ENCODE results near the gene PIANP. TPM values are rescaled to one million over a fixed set of nuclear protein-coding genes. Genes with fewer than 3 reads are reported as not detected.
A peak's percentile ranks its signal among the peaks of the same experiment; 100 is the strongest.

The PIANP gene
- polyA plus RNA-seq, 12 donors = 2.7 to 31.7 (median 4.5) TPM; not detected in 1

DNA sequence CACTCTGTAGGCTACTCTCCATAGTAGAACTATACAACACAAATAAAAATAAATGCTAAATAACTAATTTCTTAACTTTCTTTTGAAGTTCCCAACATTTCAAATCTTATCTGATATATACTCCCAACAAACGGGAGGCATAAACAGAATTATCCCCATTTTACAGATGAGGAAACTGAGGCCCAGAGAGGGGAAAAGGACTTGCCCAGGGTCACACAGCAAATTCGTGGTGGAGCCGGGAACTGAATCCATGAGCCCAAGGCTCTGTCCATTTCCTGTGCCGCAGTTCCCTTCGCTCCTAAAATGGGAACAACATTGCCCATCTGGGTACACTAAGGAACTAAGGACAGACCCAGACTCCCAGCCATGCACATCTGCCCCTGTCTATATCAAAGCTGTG is 23.7 kb downstream of the PIANP start:
- no peak for DNase-seq

DNA sequence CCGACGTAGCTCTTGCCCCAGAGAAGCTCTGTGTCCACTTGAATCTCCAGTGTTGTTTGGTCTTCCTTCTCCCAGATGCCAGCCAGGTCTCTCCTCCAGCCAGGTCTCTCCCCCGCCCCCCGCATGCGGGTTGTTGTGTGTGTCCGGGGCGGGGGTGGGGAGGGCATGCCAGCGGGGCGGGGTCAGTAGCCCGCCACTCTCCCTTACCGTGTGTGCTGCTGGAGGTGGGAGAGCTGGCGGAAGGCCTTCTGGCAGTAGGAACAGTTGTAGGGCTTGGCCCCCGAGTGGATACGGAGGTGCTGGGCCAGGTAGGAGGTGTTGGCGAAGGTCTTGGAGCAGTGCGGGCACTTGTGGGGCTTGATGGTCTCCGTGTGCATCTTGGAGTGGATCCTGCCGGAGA is 28.5 kb downstream of the PIANP start:
- no peak for DNase-seq

DNA sequence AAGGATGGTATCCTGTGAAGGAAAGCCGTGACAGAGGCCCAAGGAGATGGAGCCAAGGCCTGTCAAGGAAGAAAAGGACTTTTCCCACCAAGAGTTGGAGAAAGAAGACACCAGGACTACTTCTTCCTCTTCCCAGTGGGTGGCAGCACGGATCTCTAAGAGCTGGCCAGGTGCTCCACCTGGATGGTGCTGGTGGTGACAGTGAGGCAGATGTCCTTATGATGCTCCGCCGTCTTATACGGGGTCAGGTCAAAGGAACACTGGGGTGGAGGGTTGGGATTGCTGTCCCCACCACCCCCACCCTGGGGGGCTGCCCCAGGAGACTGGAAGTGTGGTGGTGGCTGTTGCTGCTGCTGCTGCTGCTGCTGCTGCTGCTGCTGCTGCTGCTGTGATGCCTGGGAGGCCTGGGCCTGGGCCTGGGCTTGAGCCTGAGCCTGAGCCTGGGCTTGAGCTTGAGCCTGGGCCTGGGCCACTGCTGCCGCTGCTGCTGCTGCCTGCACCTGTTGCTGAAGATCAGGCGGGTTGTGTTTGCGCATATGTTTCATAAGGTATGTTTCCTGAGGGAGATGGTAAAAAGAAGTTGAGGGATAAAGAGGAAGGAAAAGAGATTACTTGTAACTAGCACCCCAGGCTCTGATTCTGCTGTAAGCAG is 32.9 kb downstream of the PIANP start:
- no peak for DNase-seq

DNA sequence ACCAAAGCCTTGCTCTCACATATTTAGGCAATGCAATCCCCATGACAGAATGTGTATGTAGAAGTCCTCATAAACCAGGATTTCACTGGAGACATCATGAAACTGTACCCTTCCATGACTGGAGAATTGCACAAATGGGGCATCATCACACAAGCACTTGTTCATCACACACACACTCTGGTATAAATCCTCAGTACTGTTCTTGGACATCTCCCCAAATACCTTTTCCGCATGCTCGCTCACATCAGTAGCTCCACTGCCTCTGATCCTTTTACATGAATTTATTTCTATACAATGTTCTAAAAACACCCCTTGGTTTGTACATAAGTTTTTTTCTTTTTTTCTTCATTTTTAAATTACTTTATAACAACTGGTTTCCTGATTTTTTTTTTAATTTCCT is 34.4 kb downstream of the PIANP start:
- DNase-seq = no peak

DNA sequence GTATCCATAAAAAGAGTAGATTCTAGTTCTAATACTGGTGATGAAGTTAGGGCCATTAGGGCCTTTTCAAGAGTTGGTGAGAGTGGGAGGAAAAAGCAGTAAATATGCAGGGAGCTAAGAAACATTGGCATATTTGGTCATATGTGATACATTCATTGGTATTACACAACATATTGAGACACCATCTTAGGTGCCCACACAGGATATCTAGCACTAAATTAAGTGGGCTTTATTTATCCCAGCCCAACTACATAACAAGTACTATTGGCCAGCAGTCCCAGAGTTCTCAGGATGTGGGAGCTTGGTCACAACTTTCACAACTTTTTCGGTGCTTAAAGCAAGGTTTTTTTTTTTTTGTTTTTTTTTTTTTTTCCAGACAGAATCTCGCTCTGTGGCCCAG is 35.7 kb downstream of the PIANP start:
- DNase-seq = no peak

DNA sequence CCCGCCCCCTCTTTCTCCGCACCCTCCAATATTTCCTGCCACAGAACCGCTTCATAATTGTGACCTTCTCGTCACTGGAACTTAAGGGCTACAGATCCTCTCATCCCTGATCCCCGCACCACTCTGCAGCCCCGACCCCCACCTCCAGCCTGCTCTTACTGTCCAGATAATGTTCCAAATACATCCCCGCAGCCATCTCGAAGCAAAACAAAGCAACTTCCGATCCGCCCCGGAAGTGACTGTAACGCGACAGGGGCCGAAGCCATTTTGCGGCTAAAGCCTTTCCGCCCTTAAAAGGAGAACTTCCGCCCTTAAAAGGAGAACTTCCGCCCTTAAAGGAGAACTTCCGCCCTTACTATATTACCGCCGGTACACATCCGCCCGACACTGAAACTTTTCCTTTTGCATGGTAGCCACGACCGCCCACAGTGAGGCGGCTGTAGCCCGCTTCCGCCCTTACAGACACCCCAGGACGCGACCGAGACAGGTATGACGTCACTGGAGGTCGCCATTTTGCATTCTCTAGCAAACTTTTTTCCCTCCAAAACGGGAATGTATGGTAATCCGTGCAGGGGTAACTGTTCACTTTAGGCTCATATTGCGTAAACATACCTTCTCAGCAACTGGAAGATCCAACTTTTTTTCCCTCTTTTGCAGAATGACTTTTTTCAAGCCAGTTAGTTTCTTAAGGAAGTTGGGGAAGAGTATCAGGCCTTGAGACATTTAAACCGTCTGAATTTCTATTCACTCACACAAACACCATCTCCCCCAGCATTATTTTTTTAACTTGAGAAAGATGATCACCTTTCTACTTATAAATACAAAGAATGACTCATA is 37.5 kb downstream of the PIANP start, which contains the start of gene ING4:
ING4 (minus strand) TSS at position 214 of the 837 bp plus-strand sequence; CDS start at position 196, 18 bp downstream.
- DNase-seq = peak; percentile 99

DNA sequence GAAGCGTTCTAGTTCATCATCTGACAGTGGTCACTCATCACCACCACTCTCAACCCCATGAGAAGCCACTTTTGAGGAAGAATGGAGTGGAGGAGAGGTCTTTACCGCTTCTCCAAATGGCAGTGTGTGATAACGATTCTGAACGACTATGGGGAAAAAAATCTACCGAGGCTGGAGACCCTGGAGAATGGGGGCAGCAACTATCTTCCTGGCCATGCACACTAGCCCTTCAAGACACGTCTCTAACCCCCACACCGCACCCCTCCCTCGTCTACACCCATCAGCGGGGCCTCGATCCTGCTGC is 38.1 kb downstream of the PIANP start:
- no peak for DNase-seq

DNA sequence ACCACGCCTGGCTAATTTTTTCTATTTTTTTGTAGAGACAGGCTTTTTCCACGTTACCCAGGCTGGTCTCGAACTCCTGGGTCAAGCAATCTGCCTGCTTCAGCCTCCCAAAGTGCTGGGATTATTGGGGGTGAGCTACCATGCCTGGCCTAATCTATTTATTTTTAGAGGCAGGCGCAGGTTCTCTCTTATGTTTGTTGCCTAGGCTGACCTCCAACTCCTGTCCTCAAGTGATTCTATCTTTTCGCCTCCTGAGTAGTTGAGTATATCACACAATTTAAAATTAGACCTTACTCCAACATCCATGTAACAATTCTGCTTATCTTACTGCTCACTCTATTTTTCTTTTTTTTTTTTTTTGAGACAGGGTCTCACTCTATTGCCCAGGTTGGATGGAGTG is 46.6 kb downstream of the PIANP start:
- DNase-seq = no peak

DNA sequence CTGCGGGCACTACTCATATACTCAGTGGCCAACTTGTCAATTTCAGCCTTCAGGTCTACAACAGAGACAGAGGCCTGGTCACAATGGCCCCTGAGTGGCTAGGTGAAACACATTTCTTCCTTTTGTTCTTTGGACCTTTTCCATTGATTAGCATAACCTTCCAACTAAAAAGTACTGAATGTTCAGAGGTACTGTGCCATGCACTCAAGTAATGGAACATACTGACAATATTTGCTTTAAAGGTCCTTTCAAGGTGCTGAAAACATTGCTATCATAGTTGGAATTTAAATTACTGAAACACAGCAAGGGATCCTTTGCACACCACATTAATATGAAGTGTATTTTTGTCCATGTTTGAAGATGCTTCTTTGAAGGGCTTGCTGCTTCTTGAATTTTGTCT is 47.3 kb downstream of the PIANP start:
- DNase-seq = no peak

DNA sequence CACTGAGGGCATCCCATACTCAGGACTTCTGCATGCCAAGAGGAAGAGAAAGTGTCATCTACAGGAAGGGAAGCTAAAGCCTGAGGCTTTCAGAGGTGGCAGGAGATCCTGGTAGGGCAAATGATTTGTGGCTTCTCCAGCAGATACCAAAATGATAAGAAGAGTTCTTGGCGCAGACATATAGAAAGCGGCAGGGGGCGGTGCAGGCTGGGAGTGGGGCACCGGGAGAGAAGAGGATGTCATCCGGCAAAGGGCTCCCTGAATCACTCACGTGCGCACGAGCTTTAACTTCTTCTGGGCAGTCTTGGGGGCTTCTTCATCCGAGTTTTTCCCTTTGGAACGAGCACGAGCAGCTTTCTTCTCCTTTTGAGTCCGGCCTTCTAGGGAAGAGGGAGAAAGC is 48.2 kb downstream of the PIANP start:
- no peak for DNase-seq

DNA sequence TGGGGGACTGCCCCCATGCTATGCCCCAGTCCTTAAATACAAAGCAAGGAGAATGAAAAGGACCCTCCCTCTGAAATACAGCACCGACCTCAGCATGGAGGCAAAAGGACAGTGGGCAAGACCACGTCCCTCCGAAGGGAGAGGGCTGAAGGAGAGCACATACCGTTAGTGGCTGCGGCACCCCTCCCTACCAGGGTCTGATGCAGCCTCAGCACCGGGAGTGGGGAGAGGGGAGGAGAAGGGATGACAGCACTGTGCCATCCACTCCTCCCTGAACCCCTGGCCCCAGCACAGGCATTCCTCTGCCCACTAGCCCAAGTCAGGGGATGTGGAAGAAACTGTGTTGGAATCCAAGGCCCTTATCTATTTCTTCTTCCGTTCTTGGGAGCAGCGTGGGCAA is 49.8 kb downstream of the PIANP start:
- no peak for DNase-seq

DNA sequence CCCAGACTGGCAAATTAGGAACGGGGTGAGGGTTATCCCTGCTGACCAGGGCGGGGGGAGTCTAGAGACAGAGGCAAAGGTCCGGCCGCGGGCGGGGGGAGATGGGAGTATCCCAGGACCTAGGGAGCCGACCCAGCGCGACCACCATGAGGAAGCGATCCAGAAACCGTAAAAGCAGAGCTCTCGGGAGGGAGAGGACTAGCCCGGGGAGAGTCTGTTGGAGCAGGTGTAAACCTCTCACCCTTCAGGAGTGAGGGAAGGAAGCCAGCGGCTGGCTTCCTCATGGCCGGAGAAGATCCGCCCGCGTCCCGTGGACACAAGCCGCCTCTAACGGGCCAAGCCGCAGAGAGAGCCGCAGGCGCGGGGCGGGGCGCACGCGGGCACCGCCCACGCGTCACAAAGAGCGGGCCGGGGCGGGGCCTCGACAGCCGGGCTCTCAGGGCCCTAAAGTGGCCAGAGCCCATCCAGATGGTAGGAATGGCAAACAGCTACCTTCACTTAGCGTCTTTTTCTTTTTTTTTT is 53.5 kb downstream of the PIANP start, which contains the start of gene ACRBP:
ACRBP (minus strand) TSS at position 350 of the 522 bp plus-strand sequence; CDS start at position 284, 66 bp downstream.
- peak; percentile 55 for DNase-seq

DNA sequence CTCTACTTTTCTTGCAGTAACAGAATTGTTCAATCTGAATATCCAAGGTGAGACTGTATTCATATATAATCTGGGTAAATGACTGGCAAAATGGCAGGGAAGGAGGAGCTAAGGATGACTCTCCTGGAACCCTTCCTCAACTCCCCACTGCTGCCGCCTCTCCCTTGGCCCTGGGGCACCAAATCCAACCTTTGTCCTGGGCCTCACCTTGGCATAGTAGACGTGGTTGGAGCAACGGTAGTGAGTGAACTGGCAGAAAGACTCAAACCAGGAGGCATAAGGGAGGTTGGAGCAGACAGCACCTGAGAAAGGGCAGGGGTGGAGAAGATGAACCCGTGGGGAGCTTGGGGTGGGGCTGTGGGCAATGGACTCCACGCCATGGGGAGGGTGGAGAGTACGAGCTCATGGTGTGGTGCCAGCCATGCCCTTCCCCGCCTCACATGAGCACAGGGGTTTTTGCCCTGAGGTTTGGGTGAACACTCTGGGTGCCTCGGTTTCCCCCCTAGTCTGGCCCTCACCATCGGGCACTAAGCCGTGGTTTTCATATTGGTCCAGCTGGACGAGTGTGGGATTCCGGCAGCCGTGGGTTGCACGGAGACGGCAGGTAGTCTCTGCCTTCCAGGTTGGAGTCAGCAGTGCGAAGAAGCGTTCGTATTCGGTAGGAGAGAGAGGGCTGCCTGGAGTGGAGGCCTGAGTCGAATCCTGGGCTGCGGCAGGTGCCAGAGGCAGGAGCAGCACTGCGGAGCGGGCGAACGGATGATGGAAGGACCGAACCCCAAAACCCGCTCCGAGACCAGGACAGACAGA is 54.1 kb downstream of the PIANP start:
- no peak for DNase-seq

DNA sequence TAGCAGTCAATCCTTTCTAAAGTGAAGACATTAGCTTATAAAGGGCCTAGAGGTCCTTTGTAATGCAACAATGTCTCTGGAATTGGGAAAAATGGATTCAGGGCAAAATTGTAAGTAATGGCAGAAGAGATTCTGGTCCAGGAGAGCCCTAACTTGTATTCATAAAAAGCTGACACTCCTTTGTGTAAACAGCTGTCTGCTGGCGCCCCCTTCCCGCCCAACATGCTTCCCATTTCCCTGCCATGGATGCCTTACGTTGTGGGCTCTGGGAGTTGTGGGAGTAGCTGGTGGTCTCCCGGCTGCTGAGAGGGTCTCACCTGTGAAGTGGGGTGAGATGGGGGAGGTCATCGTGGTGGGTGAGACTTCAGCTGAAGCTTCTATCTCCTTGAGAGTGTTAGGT is 55.7 kb downstream of the PIANP start:
- DNase-seq = peak; percentile 54

DNA sequence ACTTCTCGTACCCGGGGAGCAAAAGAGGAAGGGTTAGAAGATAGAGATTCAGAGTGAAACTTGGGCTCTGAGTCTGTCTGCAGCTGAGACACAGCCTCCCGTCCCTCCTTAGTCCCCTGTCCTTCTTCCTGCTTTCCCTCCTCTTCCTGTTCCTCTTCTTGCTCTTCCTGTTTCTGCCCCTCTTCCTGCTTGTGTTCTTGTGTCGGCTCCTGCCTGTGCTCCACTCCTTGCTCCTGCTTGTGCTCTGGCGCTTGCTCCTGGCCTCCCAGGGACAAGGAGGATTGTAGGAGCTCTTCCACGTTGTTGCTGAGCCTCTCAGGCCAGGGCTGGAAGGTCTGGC is 56.4 kb downstream of the PIANP start:
- DNase-seq = no peak

Other genes with a start within 250 kb of the PIANP start
- gene TAPBPL, start 248.8 kb downstream of the PIANP start, polyA plus RNA-seq (ENCODE audit: insufficient read length in 12 of 12) = 10 to 100 TPM in 2 of 12 donors, 1 to 10 TPM in 8, not detected in 2; 5.0 to 15.8 (median 8.7) TPM
- gene VAMP1, start 230.1 kb downstream of the PIANP start, polyA plus RNA-seq (ENCODE audit: insufficient read length in 12 of 12) = 10 to 100 TPM in 6 of 12 donors, 1 to 10 TPM in 5, not detected in 1; 6.9 to 25.7 (median 11.9) TPM
- gene MRPL51, start 207.6 kb downstream of the PIANP start, polyA plus RNA-seq (ENCODE audit: insufficient read length in 12 of 12) = 100 to 1,000 TPM in 11 of 12 donors, not detected in 1; 104 to 178 (median 131) TPM
- gene NCAPD2, start 206.7 kb downstream of the PIANP start, polyA plus RNA-seq (ENCODE audit: insufficient read length in 12 of 12) = 10 to 100 TPM in 11 of 12 donors, not detected in 1; 28.7 to 53.7 (median 41.5) TPM
- gene GAPDH, start 166.3 kb downstream of the PIANP start, polyA plus RNA-seq (ENCODE audit: insufficient read length in 12 of 12) = 1,000 to 10,000 TPM in 11 of 12 donors, 100 to 1,000 TPM in 1; 984 to 5,913 (median 3,885) TPM
- 10 to 100 TPM in 11 of 12 donors, not detected in 1; 20.7 to 43.6 (median 28.0) TPM for gene IFFO1, start 144.8 kb downstream of the PIANP start, polyA plus RNA-seq (ENCODE audit: insufficient read length in 12 of 12)
- gene NOP2, start 132.5 kb downstream of the PIANP start, polyA plus RNA-seq (ENCODE audit: insufficient read length in 12 of 12) = 10 to 100 TPM in 11 of 12 donors, not detected in 1; 14.9 to 44.6 (median 21.7) TPM
- gene CHD4, start 93.4 kb downstream of the PIANP start, polyA plus RNA-seq (ENCODE audit: insufficient read length in 12 of 12) = 100 to 1,000 TPM; 131 to 406 (median 159) TPM
- 10 to 100 TPM in 1 of 12 donors, 1 to 10 TPM in 7, under 1 TPM in 3, not detected in 1; 0.77 to 16.4 (median 1.3) TPM for gene LPAR5, start 64.9 kb downstream of the PIANP start, polyA plus RNA-seq (ENCODE audit: insufficient read length in 12 of 12)
- gene ACRBP, start 53.4 kb downstream of the PIANP start, polyA plus RNA-seq (ENCODE audit: insufficient read length in 12 of 12) = 1 to 10 TPM in 10 of 12 donors, not detected in 2; 1.4 to 5.3 (median 2.7) TPM
- gene ING4, start 37.7 kb downstream of the PIANP start, polyA plus RNA-seq (ENCODE audit: insufficient read length in 12 of 12) = 100 to 1,000 TPM in 1 of 12 donors, 10 to 100 TPM in 10, not detected in 1; 45.1 to 100 (median 52.8) TPM
- 10 to 100 TPM in 11 of 12 donors, not detected in 1; 41.4 to 79.9 (median 48.8) TPM for gene ZNF384, start 11.4 kb downstream of the PIANP start, polyA plus RNA-seq (ENCODE audit: insufficient read length in 12 of 12)
- gene COPS7A, start 23.2 kb upstream of the PIANP start, polyA plus RNA-seq (ENCODE audit: insufficient read length in 12 of 12) = 10 to 100 TPM in 11 of 12 donors, not detected in 1; 46.9 to 69.7 (median 61.2) TPM
- gene MLF2, start 52.3 kb upstream of the PIANP start, polyA plus RNA-seq (ENCODE audit: insufficient read length in 12 of 12) = 100 to 1,000 TPM; 110 to 600 (median 130) TPM
- 1,000 to 10,000 TPM in 1 of 12 donors, 100 to 1,000 TPM in 11; 262 to 3,438 (median 337) TPM for gene PTMS, start 65.5 kb upstream of the PIANP start, polyA plus RNA-seq (ENCODE audit: insufficient read length in 12 of 12)
- 1 to 10 TPM in 2 of 12 donors, under 1 TPM in 8, not detected in 2; 0.16 to 1.4 (median 0.60) TPM for gene LAG3, start 71.7 kb upstream of the PIANP start, polyA plus RNA-seq (ENCODE audit: insufficient read length in 12 of 12)
- gene CD4, start 88.7 kb upstream of the PIANP start, polyA plus RNA-seq (ENCODE audit: insufficient read length in 12 of 12) = 10 to 100 TPM in 3 of 12 donors, 1 to 10 TPM in 8, not detected in 1; 4.8 to 16.1 (median 6.6) TPM
- 10 to 100 TPM in 11 of 12 donors, not detected in 1; 11.1 to 18.6 (median 16.0) TPM for gene GPR162, start 121.0 kb upstream of the PIANP start, polyA plus RNA-seq (ENCODE audit: insufficient read length in 12 of 12)
- gene P3H3, start 127.6 kb upstream of the PIANP start, polyA plus RNA-seq (ENCODE audit: insufficient read length in 12 of 12) = 10 to 100 TPM in 11 of 12 donors, not detected in 1; 29.9 to 56.8 (median 36.3) TPM
- gene GNB3, start 140.1 kb upstream of the PIANP start, polyA plus RNA-seq (ENCODE audit: insufficient read length in 12 of 12) = 10 to 100 TPM in 11 of 12 donors, not detected in 1; 14.0 to 40.6 (median 24.2) TPM
- 10 to 100 TPM in 11 of 12 donors, not detected in 1; 11.5 to 31.8 (median 20.5) TPM for gene CDCA3, start 150.5 kb upstream of the PIANP start, polyA plus RNA-seq (ENCODE audit: insufficient read length in 12 of 12)
- gene USP5, start 151.3 kb upstream of the PIANP start, polyA plus RNA-seq (ENCODE audit: insufficient read length in 12 of 12) = 10 to 100 TPM in 11 of 12 donors, not detected in 1; 46.8 to 77.4 (median 59.6) TPM
- 1,000 to 10,000 TPM in 4 of 12 donors, 100 to 1,000 TPM in 7, not detected in 1; 520 to 1,204 (median 950) TPM for gene TPI1, start 166.7 kb upstream of the PIANP start, polyA plus RNA-seq (ENCODE audit: insufficient read length in 12 of 12)
- 1 to 10 TPM in 11 of 12 donors, not detected in 1; 3.0 to 9.9 (median 4.6) TPM for gene SPSB2, start 172.5 kb upstream of the PIANP start, polyA plus RNA-seq (ENCODE audit: insufficient read length in 12 of 12)
- gene LRRC23, start 204.0 kb upstream of the PIANP start, polyA plus RNA-seq (ENCODE audit: insufficient read length in 12 of 12) = 10 to 100 TPM in 9 of 12 donors, 1 to 10 TPM in 2, not detected in 1; 9.2 to 13.7 (median 11.4) TPM
- 10 to 100 TPM in 3 of 12 donors, 1 to 10 TPM in 8, not detected in 1; 5.1 to 21.8 (median 8.2) TPM for gene ENO2, start 213.8 kb upstream of the PIANP start, polyA plus RNA-seq (ENCODE audit: insufficient read length in 12 of 12)
- gene ATN1, start 227.1 kb upstream of the PIANP start, polyA plus RNA-seq (ENCODE audit: insufficient read length in 12 of 12) = 100 to 1,000 TPM in 2 of 12 donors, 10 to 100 TPM in 9, not detected in 1; 54.6 to 137 (median 60.9) TPM
- gene RNU7-1, start 243.0 kb upstream of the PIANP start, polyA plus RNA-seq (ENCODE audit: insufficient read length in 12 of 12) = 10 to 100 TPM in 1 of 12 donors, 1 to 10 TPM in 1, not detected in 10; 9.0 to 12.4 TPM
- 100 to 1,000 TPM in 11 of 12 donors, not detected in 1; 107 to 185 (median 136) TPM for gene C12orf57, start 243.2 kb upstream of the PIANP start, polyA plus RNA-seq (ENCODE audit: insufficient read length in 12 of 12)

Data from muscle of arm (tissue), 12 donors.